Smooth muscle cell (in vitro differentiated cells): ENCODE results near the gene TLNRD1. TPM values are rescaled to one million over a fixed set of nuclear protein-coding genes. Genes with fewer than 3 reads are reported as not detected.

Experiments used
- DNase-seq: peaks from one replicate; lab custom pipeline; 2025; ENCODE audit not compliant: unreplicated experiment; lab: John Stamatoyannopoulos, UW
- H2AFZ ChIP-seq: fragments of 200-600 bp; sonication (generic); 2 replicates; pipeline ENCODE4 v1.6.0; 2016; ENCODE audit warnings: antibody characterized with exemption, low read depth, mild to moderate bottlenecking
- H3F3A ChIP-seq: fragments of 200-600 bp; sonication (generic); 2 replicates; pipeline ENCODE4 v1.6.0; 2017; ENCODE audit warnings: antibody characterized with exemption, low read depth
- H3K27ac ChIP-seq: fragments of 200-600 bp; sonication (generic); 2 replicates; pipeline ENCODE4 v1.5.1; 2016; ENCODE audit warnings: low read depth, mild to moderate bottlenecking
- H3K27me3 ChIP-seq: fragments of 200-600 bp; sonication (generic); 2 replicates; pipeline ENCODE4 v1.6.1; 2016; ENCODE audit warnings: low read depth, mild to moderate bottlenecking
- H3K36me3 ChIP-seq: fragments of 200-600 bp; sonication (generic); 2 replicates; pipeline ENCODE4 v1.5.1; 2016; ENCODE audit warnings: low read depth
- H3K4me1 ChIP-seq: fragments of 200-600 bp; sonication (generic); 2 replicates; pipeline ENCODE4 v1.5.1; 2016; ENCODE audit warnings: low read depth
- H3K4me2 ChIP-seq: fragments of 200-600 bp; sonication (generic); 2 replicates; pipeline ENCODE4 v1.6.0; 2016; ENCODE audit warnings: mild to moderate bottlenecking
- H3K4me3 ChIP-seq: fragments of 200-600 bp; sonication (generic); 2 replicates; pipeline ENCODE4 v1.5.1; 2016; ENCODE audit warnings: mild to moderate bottlenecking
- H3K79me2 ChIP-seq: fragments of 200-600 bp; sonication (generic); 2 replicates; pipeline ENCODE4 v1.6.0; 2016; ENCODE audit warnings: low read depth, mild to moderate bottlenecking
- H3K9ac ChIP-seq: fragments of 200-600 bp; sonication (generic); 2 replicates; pipeline ENCODE4 v1.6.0; 2016; ENCODE audit warnings: low read depth
- H3K9me3 ChIP-seq: fragments of 200-600 bp; sonication (generic); replicated peaks from 2 replicates; pipeline ENCODE4 v1.5.1; 2016; ENCODE audit warnings: low read depth
- H4K20me1 ChIP-seq: fragments of 200-600 bp; sonication (generic); 2 replicates; pipeline ENCODE4 v1.6.0; 2016; ENCODE audit warnings: low read depth
- CTCF ChIP-seq: fragments of 200-600 bp; sonication (generic); IDR thresholded peaks from 2 replicates; pipeline ENCODE4 v1.5.1; 2017; ENCODE audit warnings: borderline replicate concordance, mild to moderate bottlenecking, antibody characterized with exemption; ENCODE audit not compliant: insufficient read depth, poor library complexity, severe bottlenecking
- WGBS: methylation state at CpG from one replicate; pipeline ENCODE4 v1.1.7; 2016; ENCODE audit warnings: low lambda C conversion rate; 5-methylcytosine and 5-hydroxymethylcytosine counted together
- polyA plus RNA-seq: library from polyadenylated mRNA; unstranded; fragments of >200 nt; fragmentation: Nextera tagmentation; extraction: Ambion mirVana; gene quantifications from 2 replicates; pipeline ENCODE4 v1.2.1, GENCODE V29; 2016
- total RNA-seq: library from RNA; depleted of rRNA; stranded (reverse); fragments of >200 nt; gene quantifications from 2 replicates; pipeline ENCODE4 v1.2.3, GENCODE V29; 2014

The TLNRD1 gene
- total and polyA plus RNA-seq, 2 experiments from 2014 or later: 11.3 to 14.1 TPM

- no peak overlapping the region for H3K9ac ChIP-seq
- 59% methylated on average over 2 of the region's 2 CpGs for WGBS
- TF ChIP-seq CTCF: no peak
- H3K36me3 ChIP-seq: no peaks in the 10 kb centered on the region
- H3F3A ChIP-seq: no peaks in the 10 kb centered on the region
- H3K4me1 ChIP-seq: peaks cover 5% of the 10 kb centered on the region
- no peak overlapping the region for H3K4me2 ChIP-seq
- DNase-seq: no peak
- H3K79me2 ChIP-seq: peaks cover 11% of the 10 kb centered on the region
- no peak overlapping the region for H3K4me3 ChIP-seq
- peaks cover 75% of the 10 kb centered on the region for H4K20me1 ChIP-seq
- H3K27ac ChIP-seq: no peak overlapping the region
- no peaks in the 10 kb centered on the region for H3K27me3 ChIP-seq
- no peak overlapping the region for H2AFZ ChIP-seq
- H3K9me3 ChIP-seq: no peaks in the 10 kb centered on the region
Observed at GRCh38 chr15:80971143-80971542, 29.6 kb upstream of the TLNRD1 start.

- peaks cover 15% of the 10 kb centered on the region for H3K79me2 ChIP-seq
- H3K9me3 ChIP-seq: no peaks in the 10 kb centered on the region
- H4K20me1 ChIP-seq: peaks cover 86% of the 10 kb centered on the region
- TF ChIP-seq CTCF: no peak
- no peak overlapping the region for H3K27ac ChIP-seq
- WGBS: 95% methylated on average over 3 of the region's 3 CpGs
- no peaks in the 10 kb centered on the region for H3K36me3 ChIP-seq
- no peaks in the 10 kb centered on the region for H3K27me3 ChIP-seq
- H3K4me3 ChIP-seq: no peak overlapping the region
- no peaks in the 10 kb centered on the region for H3F3A ChIP-seq
- no peak for DNase-seq
- H3K4me2 ChIP-seq: no peak overlapping the region
- peaks cover 5% of the 10 kb centered on the region for H3K4me1 ChIP-seq
- H3K9ac ChIP-seq: no peak overlapping the region
- no peak overlapping the region for H2AFZ ChIP-seq
Observed at GRCh38 chr15:80972276-80972675, 28.4 kb upstream of the TLNRD1 start.

- Histone ChIP-seq H3K4me2 (no peak overlapping the region), H3F3A (no peaks in the 10 kb centered on the region), H3K4me3 (no peak overlapping the region), H3K9ac (no peak overlapping the region), H3K4me1 (no peaks in the 10 kb centered on the region), H2AFZ (no peak overlapping the region), H3K27me3 (no peaks in the 10 kb centered on the region), H3K9me3 (no peaks in the 10 kb centered on the region), H3K27ac (no peak overlapping the region), H4K20me1 (peaks cover 92% of the 10 kb centered on the region), H3K36me3 (no peaks in the 10 kb centered on the region), H3K79me2 (peaks cover 16% of the 10 kb centered on the region)
- WGBS: 86% methylated on average over 4 of the region's 4 CpGs
- no peak for DNase-seq
- TF ChIP-seq CTCF: no peak
Observed at GRCh38 chr15:80974914-80975313, 25.8 kb upstream of the TLNRD1 start.

GRCh38 chr15:80976851-80977250 is 23.9 kb upstream of the TLNRD1 start:
- H3K27me3 ChIP-seq: no peaks in the 10 kb centered on the region
- H4K20me1 ChIP-seq: peaks cover 93% of the 10 kb centered on the region
- H3K36me3 ChIP-seq: no peaks in the 10 kb centered on the region
- H2AFZ ChIP-seq: no peak overlapping the region
- H3K4me3 ChIP-seq: no peak overlapping the region
- peaks cover 4% of the 10 kb centered on the region for H3F3A ChIP-seq
- H3K4me2 ChIP-seq: no peak overlapping the region
- 95% methylated on average over 4 of the region's 4 CpGs for WGBS
- H3K79me2 ChIP-seq: peaks cover 24% of the 10 kb centered on the region
- H3K9ac ChIP-seq: no peak overlapping the region
- no peaks in the 10 kb centered on the region for H3K4me1 ChIP-seq
- DNase-seq: no peak
- TF ChIP-seq CTCF: no peak
- no peaks in the 10 kb centered on the region for H3K9me3 ChIP-seq
- no peak overlapping the region for H3K27ac ChIP-seq
